ENCODE data around the gene RIOX2.
"Not testable (repeated sequence)": the region's sequence is repeated elsewhere in the genome, so short reads cannot be mapped to it uniquely, and the experiment has no call there.

The RIOX2 gene

DNA sequence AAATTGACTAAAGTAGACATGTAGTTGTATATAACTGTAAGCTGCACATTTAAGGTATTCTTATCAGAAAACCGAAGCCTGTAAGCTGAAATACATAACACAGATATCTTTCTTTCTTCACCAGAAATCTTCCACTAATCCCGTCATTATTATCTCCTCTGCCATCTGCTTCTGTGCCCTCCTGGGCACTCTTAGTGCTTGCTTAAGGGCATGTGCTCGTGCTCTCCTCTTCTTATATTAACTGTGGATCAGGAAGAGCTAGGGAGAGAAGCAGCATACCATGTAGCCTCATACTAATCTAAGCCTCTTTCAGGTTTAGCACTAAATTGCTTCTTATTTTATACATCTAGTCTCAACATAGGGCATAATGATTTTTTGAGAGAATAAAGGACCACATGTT is 60.8 kb downstream of the RIOX2 start:
- DNase-seq (ENCODE audit: low read depth), result no peak

DNA sequence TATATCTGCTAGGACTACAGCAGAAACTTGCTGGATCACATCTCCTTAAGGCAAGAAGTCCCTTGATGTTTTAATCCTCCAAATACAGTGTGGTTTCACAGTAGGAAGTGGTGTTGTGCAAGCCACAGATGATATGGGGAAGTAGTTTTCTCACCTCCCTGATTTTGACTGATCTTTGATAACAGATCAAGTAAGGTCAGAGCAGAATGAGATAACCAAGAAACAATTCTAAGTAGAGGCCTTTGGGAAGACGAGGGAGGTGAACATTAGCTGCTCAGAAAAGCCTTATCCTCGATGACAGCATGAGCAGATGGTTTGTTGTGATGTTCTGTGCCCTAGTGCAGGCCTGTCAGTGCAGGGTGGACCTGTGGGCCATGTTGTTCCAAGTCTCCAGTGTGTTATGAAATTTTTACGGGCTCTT is 61.3 kb downstream of the RIOX2 start:
- DNase-seq (ENCODE audit: low read depth), result no peak

- DNase-seq (ENCODE audit: low read depth), result not testable (repeated sequence)
These were observed 61.9 kb downstream of the RIOX2 start for GRCh38 chr3:97910236-97910831.

- not testable (repeated sequence) for DNase-seq (ENCODE audit: low read depth)
These were observed 62.4 kb downstream of the RIOX2 start for GRCh38 chr3:97909830-97910229.

DNA sequence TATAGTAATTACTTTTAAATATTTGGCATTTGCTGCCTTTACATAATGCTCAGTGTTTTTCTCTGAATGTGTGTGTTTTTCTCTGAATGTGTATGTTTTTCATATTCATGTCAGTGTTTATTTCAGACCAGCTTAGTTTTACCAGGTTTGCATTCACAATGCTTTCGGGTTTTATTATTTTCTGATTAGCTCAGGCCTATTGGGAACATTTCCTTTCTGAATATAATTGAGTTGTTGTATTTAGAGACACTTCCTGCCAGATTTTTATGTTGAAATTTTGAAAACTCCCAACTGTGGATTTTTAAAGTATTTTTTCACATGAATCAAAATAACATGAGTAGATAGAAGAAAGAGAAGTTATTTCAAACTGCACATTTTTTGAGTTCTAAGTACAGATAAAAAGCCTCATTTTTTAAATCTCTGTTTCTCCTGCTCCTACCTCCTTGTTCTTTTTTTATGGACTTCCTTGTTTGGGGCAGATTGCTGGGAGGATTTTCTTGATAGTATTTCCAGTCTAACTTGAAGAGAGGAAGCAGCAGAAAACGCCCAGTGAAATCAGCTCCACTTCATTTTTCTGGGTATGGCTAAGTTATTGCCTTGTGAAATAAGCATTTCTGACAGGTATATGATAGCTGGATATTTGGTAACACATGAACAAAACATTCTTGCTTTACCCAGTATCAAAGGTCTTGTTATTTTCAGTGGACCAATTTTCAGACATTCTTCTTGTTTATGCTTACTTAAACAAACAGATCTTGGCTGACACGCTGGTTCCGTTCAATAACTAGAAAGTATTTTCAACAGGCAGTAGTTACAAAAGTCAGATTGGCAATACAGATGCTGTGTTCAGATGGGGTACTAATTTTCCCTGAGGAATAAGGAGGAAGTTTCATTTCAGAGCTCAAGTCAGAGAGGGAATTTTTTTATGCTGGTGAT is 70.7 kb downstream of the RIOX2 start:
- DNase-seq (ENCODE audit: low read depth), result no peak

DNA sequence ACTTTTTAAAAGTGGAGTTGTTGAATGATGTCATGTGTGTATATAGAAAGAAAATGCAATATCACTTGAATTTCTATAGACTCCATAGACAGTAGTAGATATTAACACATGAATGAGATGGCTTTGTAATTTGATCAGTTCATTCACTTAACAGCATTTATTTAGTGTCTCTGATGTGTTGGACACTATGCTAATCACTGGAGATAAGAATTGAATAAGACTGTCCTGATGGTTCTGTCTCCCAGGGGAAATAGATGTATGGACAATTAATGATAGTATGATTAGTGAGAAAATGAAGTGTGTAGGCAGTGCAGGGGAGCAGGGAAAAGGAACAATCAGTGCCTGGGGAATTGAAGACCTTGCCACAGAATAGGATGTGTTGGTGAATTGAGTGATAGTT is 72.9 kb downstream of the RIOX2 start:
- no peak for DNase-seq (ENCODE audit: low read depth)

DNA sequence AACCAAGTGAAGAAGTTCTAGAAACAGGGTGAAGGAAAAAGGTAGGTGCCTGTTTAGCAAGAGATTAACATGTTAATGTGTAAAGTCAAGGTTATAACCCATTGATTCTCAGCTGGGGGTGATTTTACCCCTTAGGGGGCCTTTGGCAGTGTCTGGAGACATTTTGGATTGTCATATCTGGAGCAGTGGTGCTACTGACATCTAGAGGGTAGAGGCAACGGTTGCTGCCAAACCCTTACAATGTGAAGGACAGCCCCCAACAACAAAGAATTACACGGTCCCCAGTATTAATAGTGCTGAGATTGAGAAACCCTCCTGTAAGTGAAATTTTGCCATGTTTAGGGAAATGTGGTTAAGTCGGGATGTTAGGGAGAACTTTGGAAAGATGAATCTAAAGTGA is 75.7 kb downstream of the RIOX2 start:
- DNase-seq (ENCODE audit: low read depth), result no peak

- DNase-seq (ENCODE audit: low read depth), result no peak
These were observed 76.1 kb downstream of the RIOX2 start for GRCh38 chr3:97896129-97896528.

DNA sequence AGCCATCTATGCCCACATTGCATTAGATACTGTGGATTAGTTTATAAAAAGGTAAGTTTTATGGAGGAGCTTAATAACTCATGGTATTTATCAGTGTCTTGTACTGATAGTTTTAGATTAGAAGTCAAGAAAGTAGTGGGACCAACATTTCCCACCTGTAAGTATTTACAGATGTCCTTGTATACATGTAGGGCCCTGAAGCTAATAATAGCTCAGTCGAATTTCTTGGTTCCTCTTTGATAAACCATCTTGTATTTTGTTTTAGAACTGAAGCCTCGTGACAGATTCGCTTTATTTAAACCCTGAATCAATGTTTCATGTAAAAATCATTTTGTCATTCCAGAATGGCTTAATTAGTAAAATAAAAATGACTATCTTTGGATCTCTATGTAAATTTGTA is 77.0 kb downstream of the RIOX2 start:
- DNase-seq (ENCODE audit: low read depth), result no peak

DNA sequence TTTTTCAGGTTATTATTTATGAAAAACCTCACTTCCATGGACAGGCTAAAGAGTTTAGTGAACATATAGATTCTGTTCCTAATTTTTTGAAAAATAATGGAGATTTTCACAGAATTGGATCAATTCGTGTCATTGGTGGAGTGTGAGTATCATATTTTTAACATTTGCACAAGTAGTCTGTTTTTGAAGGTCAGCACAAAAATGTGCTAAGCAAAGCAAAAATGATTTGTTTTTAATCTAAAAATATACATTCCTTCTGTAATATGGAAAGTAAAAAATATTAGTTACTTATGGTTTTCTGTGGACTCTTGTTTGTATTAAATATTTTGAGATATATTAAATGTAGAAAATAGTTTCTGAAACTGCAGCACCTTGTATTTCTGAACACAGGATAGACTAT is 79.4 kb downstream of the RIOX2 start:
- DNase-seq (ENCODE audit: low read depth), result no peak

All from activated T-cell treated with anti-CD3 and anti-CD28 coated beads for 48 hours (primary cell).